ENCODE results near the gene ERN1. TPM values are rescaled to one million over a fixed set of nuclear protein-coding genes. Genes with fewer than 3 reads are reported as not detected.

ERN1 gene
- total and polyA plus RNA-seq, 2 of the 8 experiments (the other 6 are each of a cell fraction or from before 2014, with no cell fraction given): 1.8 to 3.9 TPM

- TF ChIP-seq PHF8 (conservative IDR thresholded peaks at IDR 0.05; ENCODE audit: low read depth, low read length) (peak; percentile 94), JUND (IDR thresholded peaks at IDR 0.05; ENCODE audit: low read length) (0 out of 2 replicates have a peak, but pooled peaks have one; percentile 3), CTBP2 (IDR thresholded peaks at IDR 0.05; ENCODE audit: borderline replicate concordance, insufficient read depth, insufficient read length, low read length) (no peak), SP1 (IDR thresholded peaks at IDR 0.05; ENCODE audit: low read depth, low read length) (peak; percentile 95), RBBP5 (IDR thresholded peaks at IDR 0.05; ENCODE audit: borderline replicate concordance, low read depth, low read length) (no peak), CREB1 (IDR thresholded peaks at IDR 0.05) (peak; percentile 51), RXRA (IDR thresholded peaks at IDR 0.05; ENCODE audit: insufficient read depth, low read depth, low read length) (no peak), SUZ12 (IDR thresholded peaks at IDR 0.05; ENCODE audit: low read length) (no peak), EZH2 (IDR thresholded peaks at IDR 0.05; ENCODE audit: low read depth, low read length, severe bottlenecking) (no peak), E2F6 (IDR thresholded peaks at IDR 0.05) (peak; percentile 55), GABPA (IDR thresholded peaks at IDR 0.05; ENCODE audit: borderline replicate concordance, insufficient read depth, low read length) (no peak), SIX5 (IDR thresholded peaks at IDR 0.05; ENCODE audit: low read depth, low read length) (no peak), POU5F1 (IDR thresholded peaks at IDR 0.05; ENCODE audit: low read depth, low read length) (no peak), ZNF274 (IDR thresholded peaks at IDR 0.05; ENCODE audit: borderline replicate concordance, extremely low read depth, low read length) (no peak), NANOG (IDR thresholded peaks at IDR 0.05; ENCODE audit: insufficient read depth, low read depth, low read length, poor library complexity, severe bottlenecking) (no peak), YY1 (IDR thresholded peaks at IDR 0.05; ENCODE audit: low read depth, low read length) (0 out of 2 replicates have a peak, but pooled peaks have one; percentile 13), NRF1 (IDR thresholded peaks at IDR 0.05; ENCODE audit: low read depth, low read length) (no peak), MAX (IDR thresholded peaks at IDR 0.05) (peak; percentile 87), BCL11A (IDR thresholded peaks at IDR 0.05; ENCODE audit: low read depth in 2 of 2, low read length in 2 of 2) (no peak)
These were observed 15.9 kb upstream of the ERN1 start (continued) for GRCh38 chr17:64145751-64146417.
